ENCODE measurements around the gene CABLES2.

CABLES2 gene

DNA sequence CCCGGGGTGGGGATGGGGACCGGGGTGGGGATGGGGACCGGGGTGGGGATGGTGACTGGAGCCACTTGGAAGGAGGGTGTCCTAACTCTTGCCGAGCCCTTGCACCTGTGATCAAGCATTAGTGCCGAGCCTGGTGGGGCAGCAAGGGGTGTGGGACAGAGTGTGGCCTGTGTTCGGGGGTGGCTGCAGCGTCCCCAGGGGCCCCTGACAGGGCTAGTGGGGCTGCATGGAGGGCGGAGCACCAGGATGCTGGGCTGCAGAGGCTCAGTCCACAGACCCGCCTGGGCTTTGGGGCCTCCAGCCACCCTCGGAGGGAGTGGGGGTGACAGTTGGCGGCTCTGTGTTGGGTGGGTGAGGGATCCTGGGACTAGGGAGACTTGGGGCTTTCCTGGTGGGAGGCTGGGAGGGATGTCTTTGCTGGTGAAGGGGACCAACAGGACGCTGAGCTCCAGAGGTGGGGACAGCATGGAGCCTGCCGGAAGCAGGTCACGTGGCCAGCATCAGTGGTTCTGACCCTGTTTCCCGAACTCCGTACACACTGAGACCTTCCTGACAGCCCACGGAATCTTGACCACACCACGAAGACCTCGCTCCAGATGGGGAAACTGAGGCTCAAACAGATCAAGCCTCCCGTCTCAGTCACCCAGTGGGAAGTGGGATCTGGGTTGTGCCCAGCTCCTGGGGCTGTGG, 15.7 kb upstream of the CABLES2 start:
- H3K9me3 Mint-ChIP-seq, result no peaks in the 10 kb centered on the region
- peaks cover 11% of the 10 kb centered on the region for H3K27me3 Mint-ChIP-seq (ENCODE audit: low read depth, poor library complexity)
- H3K36me3 Mint-ChIP-seq (ENCODE audit: low read depth), result no peaks in the 10 kb centered on the region
- H3K4me1 Mint-ChIP-seq, result peaks cover 55% of the 10 kb centered on the region
- DNase-seq, result no peak
- no peak overlapping the region for H3K4me3 Mint-ChIP-seq
- TF ChIP-seq CTCF (IDR thresholded peaks at IDR 0.05), result no peak
- H3K27ac Mint-ChIP-seq, result no peak overlapping the region

DNA sequence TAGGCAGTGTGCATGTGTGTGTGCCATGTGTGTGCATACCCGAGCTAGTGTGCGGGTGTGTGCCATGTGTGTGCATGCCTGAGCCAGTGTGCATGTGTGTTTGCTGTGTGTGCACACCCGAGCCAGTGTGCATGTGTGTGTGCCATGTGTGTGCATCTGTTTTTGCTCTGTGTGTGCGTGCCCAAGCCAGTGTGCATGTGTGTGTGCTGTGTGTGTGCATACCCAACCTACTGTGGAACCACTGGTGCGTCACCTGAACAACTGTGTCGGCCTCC, 14.6 kb upstream of the CABLES2 start:
- no peak for TF ChIP-seq CTCF (IDR thresholded peaks at IDR 0.05)
- H3K4me1 Mint-ChIP-seq, result peaks cover 45% of the 10 kb centered on the region

GRCh38 chr20:62420846-62421715, 14.0 kb upstream of the CABLES2 start:
- no peak overlapping the region for H3K4me3 Mint-ChIP-seq
- no peaks in the 10 kb centered on the region for H3K9me3 Mint-ChIP-seq
- peaks cover 39% of the 10 kb centered on the region for H3K4me1 Mint-ChIP-seq
- DNase-seq, result no peak
- no peaks in the 10 kb centered on the region for H3K36me3 Mint-ChIP-seq (ENCODE audit: low read depth)
- TF ChIP-seq CTCF (IDR thresholded peaks at IDR 0.05), result no peak
- no peak overlapping the region for H3K27ac Mint-ChIP-seq
- peaks cover 13% of the 10 kb centered on the region for H3K27me3 Mint-ChIP-seq (ENCODE audit: low read depth, poor library complexity)

More for the DNA sequence above, 14.6 kb upstream of the CABLES2 start:
- no peak for DNase-seq
- Mint-ChIP-seq H3K4me3 (no peak overlapping the region), H3K27ac (no peak overlapping the region), H3K9me3 (no peaks in the 10 kb centered on the region), H3K36me3 (ENCODE audit: low read depth) (no peaks in the 10 kb centered on the region), H3K27me3 (ENCODE audit: low read depth, poor library complexity) (peaks cover 13% of the 10 kb centered on the region)

- Mint-ChIP-seq H3K9me3 (no peaks in the 10 kb centered on the region), H3K4me1 (peaks cover 31% of the 10 kb centered on the region), H3K27me3 (ENCODE audit: low read depth, poor library complexity) (peaks cover 13% of the 10 kb centered on the region), H3K27ac (no peak overlapping the region), H3K4me3 (no peak overlapping the region), H3K36me3 (ENCODE audit: low read depth) (no peaks in the 10 kb centered on the region)
- no peak for DNase-seq
- TF ChIP-seq CTCF (IDR thresholded peaks at IDR 0.05), result no peak
These were observed 12.7 kb upstream of the CABLES2 start for GRCh38 chr20:62419759-62420158.

GRCh38 chr20:62418709-62419487, 11.8 kb upstream of the CABLES2 start:
- Mint-ChIP-seq H3K27ac (no peak overlapping the region), H3K27me3 (ENCODE audit: low read depth, poor library complexity) (peaks cover 10% of the 10 kb centered on the region), H3K36me3 (ENCODE audit: low read depth) (no peaks in the 10 kb centered on the region), H3K4me1 (peaks cover 25% of the 10 kb centered on the region), H3K9me3 (no peaks in the 10 kb centered on the region), H3K4me3 (no peak overlapping the region)
- TF ChIP-seq CTCF (IDR thresholded peaks at IDR 0.05), result no peak
- DNase-seq, result no peak

Data from nephron progenitor cell (in vitro differentiated cells).